H9 (cell line): ENCODE data around the gene ZFR2. TPM values are rescaled to one million over a fixed set of nuclear protein-coding genes. Genes with fewer than 3 reads are reported as not detected.

Experiments used
- DNase-seq: peaks from one replicate; pipeline ENCODE4 v3.0.0-alpha.2; 2017
- H2AFZ ChIP-seq: one replicate; pipeline ENCODE4 v1.6.1; 2013; ENCODE audit warnings: mild to moderate bottlenecking, low read length, control low read depth, moderate library complexity
- H2AK5ac ChIP-seq: 2 replicates; pipeline ENCODE4 v1.6.1; 2013; ENCODE audit warnings: low read length, control low read depth, mixed read lengths; ENCODE audit not compliant: insufficient read length
- H2BK120ac ChIP-seq: one replicate; pipeline ENCODE4 v1.6.1; 2013; ENCODE audit warnings: low read depth, mild to moderate bottlenecking, low read length, control low read depth, inconsistent platforms; ENCODE audit not compliant: poor library complexity, severe bottlenecking
- H2BK12ac ChIP-seq: 2 replicates; pipeline ENCODE4 v1.6.1; 2013; ENCODE audit warnings: low read length, control low read depth, mixed read lengths, low read depth; ENCODE audit not compliant: insufficient read length
- H2BK15ac ChIP-seq: 2 replicates; pipeline ENCODE4 v1.6.1; 2013; ENCODE audit warnings: low read depth, low read length, control low read depth
- H2BK20ac ChIP-seq: one replicate; pipeline ENCODE4 v1.6.1; 2013; ENCODE audit warnings: low read depth, mild to moderate bottlenecking, low read length, control low read depth, inconsistent platforms; ENCODE audit not compliant: poor library complexity, severe bottlenecking
- H2BK5ac ChIP-seq: 2 replicates; pipeline ENCODE4 v1.6.1; 2013; ENCODE audit warnings: low read length, control low read depth, mixed read lengths; ENCODE audit not compliant: insufficient read length
- H3K14ac ChIP-seq: 2 replicates; pipeline ENCODE4 v1.6.1; 2013; ENCODE audit warnings: low read length, control low read depth; ENCODE audit not compliant: insufficient read depth
- H3K18ac ChIP-seq: 2 replicates; pipeline ENCODE4 v1.6.1; 2013; ENCODE audit warnings: low read depth, mild to moderate bottlenecking, mixed read lengths, low read length, control low read depth; ENCODE audit not compliant: insufficient read length
- H3K23ac ChIP-seq: 2 replicates; pipeline ENCODE4 v1.6.1; 2013; ENCODE audit warnings: low read length, control low read depth, mixed read lengths, low read depth; ENCODE audit not compliant: insufficient read length
- H3K23me2 ChIP-seq: 2 replicates; pipeline ENCODE4 v1.6.1; 2013; ENCODE audit warnings: low read depth, mild to moderate bottlenecking, mixed read lengths, low read length, control low read depth; ENCODE audit not compliant: insufficient read length, poor library complexity, severe bottlenecking
- H3K27ac ChIP-seq: 2 replicates; pipeline ENCODE4 v1.5.1; 2013; ENCODE audit warnings: low read length, control low read depth, mixed read lengths, low read depth; ENCODE audit not compliant: insufficient read length
- H3K27me3 ChIP-seq: 2 replicates; pipeline ENCODE4 v1.6.1; 2013; ENCODE audit warnings: low read length, control low read depth, inconsistent platforms; ENCODE audit not compliant: insufficient read depth
- H3K4ac ChIP-seq: 2 replicates; pipeline ENCODE4 v1.6.1; 2013; ENCODE audit warnings: low read depth, mild to moderate bottlenecking, control low read depth, inconsistent platforms, low read length, moderate library complexity
- H3K4me1 ChIP-seq: 2 replicates; pipeline ENCODE4 v1.6.1; 2013; ENCODE audit warnings: low read length, control low read depth, inconsistent platforms; ENCODE audit not compliant: insufficient read depth
- H3K4me2 ChIP-seq: 2 replicates; pipeline ENCODE4 v1.6.1; 2013; ENCODE audit warnings: low read length, control low read depth, mixed read lengths; ENCODE audit not compliant: insufficient read length, insufficient read depth
- H3K56ac ChIP-seq: 2 replicates; pipeline ENCODE4 v1.6.1; 2013; ENCODE audit warnings: low read depth, mild to moderate bottlenecking, mixed read lengths, low read length, control low read depth; ENCODE audit not compliant: insufficient read length
- H3K79me1 ChIP-seq: 2 replicates; pipeline ENCODE4 v1.6.1; 2013; ENCODE audit warnings: low read depth, mild to moderate bottlenecking, moderate library complexity, low read length, control low read depth, inconsistent platforms; ENCODE audit not compliant: insufficient read depth, poor library complexity, severe bottlenecking
- H3K79me2 ChIP-seq: 2 replicates; pipeline ENCODE4 v1.6.1; 2013; ENCODE audit warnings: low read length, control low read depth, inconsistent platforms; ENCODE audit not compliant: insufficient read depth
- H3K9ac ChIP-seq: 2 replicates; pipeline ENCODE4 v1.6.1; 2013; ENCODE audit warnings: low read length, control low read depth, mixed read lengths; ENCODE audit not compliant: insufficient read length; ENCODE audit errors: extremely low read depth
- H3K9me3 ChIP-seq: one replicate; pipeline ENCODE4 v1.6.1; 2013; ENCODE audit warnings: low read depth, low read length, inconsistent platforms; ENCODE audit not compliant: control insufficient read depth
- H3T11ph ChIP-seq: one replicate; pipeline ENCODE4 v1.6.1; 2013; ENCODE audit warnings: mild to moderate bottlenecking, low read length, control low read depth, inconsistent platforms
- H4K20me1 ChIP-seq: one replicate; pipeline ENCODE4 v1.6.1; 2013; ENCODE audit not compliant: control insufficient read depth, insufficient read length, insufficient read depth
- H4K5ac ChIP-seq: 2 replicates; pipeline ENCODE4 v1.6.1; 2013; ENCODE audit warnings: low read depth, mild to moderate bottlenecking, mixed read lengths, low read length, control low read depth; ENCODE audit not compliant: insufficient read length
- H4K8ac ChIP-seq: replicated peaks from 2 replicates; pipeline ENCODE4 v1.6.1; 2013; ENCODE audit warnings: low read length, control low read depth, mixed read lengths, low read depth; ENCODE audit not compliant: insufficient read length
- H4K91ac ChIP-seq: 2 replicates; pipeline ENCODE4 v1.6.1; 2013; ENCODE audit warnings: low read depth, mild to moderate bottlenecking, moderate library complexity, mixed read lengths, low read length, control low read depth; ENCODE audit not compliant: insufficient read length
- H3K27ac Mint-ChIP-seq, 3 experiments: 2 replicates in 2 of 3; 3 replicates in 1 of 3; pipeline ENCODE4 v1.8.0; 2020 to 2021; ENCODE audit warnings: mixed read lengths in 3 of 3, mild to moderate bottlenecking in 1 of 3, moderate library complexity in 1 of 3
- H3K27me3 Mint-ChIP-seq: 2 replicates; pipeline ENCODE4 v1.8.0; 2021; ENCODE audit warnings: low read depth, mild to moderate bottlenecking, moderate library complexity, mixed read lengths
- H3K36me3 Mint-ChIP-seq, 3 experiments: 2 replicates in 2 of 3; 3 replicates in 1 of 3; pipeline ENCODE4 v1.8.0; 2020 to 2021; ENCODE audit warnings: low read depth in 3 of 3, mixed read lengths in 3 of 3; ENCODE audit not compliant: insufficient read depth in 1 of 3
- H3K4me1 Mint-ChIP-seq, 2 experiments: 2 replicates each; pipeline ENCODE4 v1.8.0; 2020; ENCODE audit warnings: mixed read lengths in 2 of 2
- H3K4me3 Mint-ChIP-seq, 2 experiments: 2 replicates in 1 of 2; 3 replicates in 1 of 2; pipeline ENCODE4 v1.8.0; 2020 to 2021; ENCODE audit warnings: mild to moderate bottlenecking in 2 of 2, mixed read lengths in 2 of 2, moderate library complexity in 1 of 2
- H3K9me3 Mint-ChIP-seq, 2 experiments: 2 replicates in 1 of 2; 3 replicates in 1 of 2; pipeline ENCODE4 v1.8.0; 2020; ENCODE audit warnings: mild to moderate bottlenecking in 2 of 2, mixed read lengths in 2 of 2, moderate library complexity in 1 of 2
- WGBS: extraction: QIAGEN DNeasy Blood & Tissue Kit; methylation state at CpG from one replicate; pipeline ENCODE4 v1.1.7; 2013; ENCODE audit warnings: missing lambda C conversion rate, low lambda C conversion rate, mixed read lengths; ENCODE audit not compliant: insufficient read length; ENCODE audit errors: extremely low coverage; 5-methylcytosine and 5-hydroxymethylcytosine counted together
- total RNA-seq: library from RNA; stranded (reverse); gene quantifications from 2 replicates; pipeline ENCODE4 v1.2.1, GENCODE V29; 2021
- TF ChIP-seq, protein P1 (sequence below): fragments of 200-600 bp; sonication (generic); conservative IDR thresholded peaks from 3 replicates; pipeline ENCODE4 v1.8.0; 2021; ENCODE audit warnings: antibody characterized with exemption, mild to moderate bottlenecking

ZFR2 gene
- total RNA-seq, 1 experiment from 2014 or later = 18.3 TPM

DNA sequence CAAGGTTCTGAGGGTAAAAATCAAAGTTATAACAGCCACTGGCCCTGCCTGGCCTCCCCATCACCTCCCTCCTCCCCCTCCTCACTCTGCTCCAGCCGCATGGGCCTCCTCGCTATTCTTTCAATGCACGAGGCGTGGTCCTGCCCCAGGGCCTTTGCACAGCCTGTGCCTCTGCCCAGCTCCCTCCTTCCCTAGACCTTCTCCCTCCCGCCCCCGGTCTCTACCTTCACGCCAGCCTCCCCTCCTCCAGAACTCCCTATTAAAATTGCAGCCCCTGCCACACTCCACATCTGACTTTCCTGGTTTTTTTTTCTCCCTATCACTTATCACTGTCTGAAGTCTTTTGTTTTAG is 100.1 kb downstream of the ZFR2 start:
- H3K23ac ChIP-seq = no peak overlapping the region
- H2AK5ac ChIP-seq = no peak overlapping the region
- H2BK12ac ChIP-seq = no peak overlapping the region
- no peak overlapping the region for H2BK120ac ChIP-seq
- H4K91ac ChIP-seq = no peak overlapping the region
- H3K9ac ChIP-seq = no peak overlapping the region
- no peaks in the 10 kb centered on the region for H3K4me1 ChIP-seq
- no peaks in the 10 kb centered on the region for H3K27me3 ChIP-seq
- H3T11ph ChIP-seq = no peak overlapping the region
- H4K8ac ChIP-seq = no peak overlapping the region
- no peak overlapping the region for H2BK15ac ChIP-seq
- no peak overlapping the region for H2BK20ac ChIP-seq
- H3K23me2 ChIP-seq = no peaks in the 10 kb centered on the region
- peaks cover 6 to 15% (median 12%) of the 10 kb centered on the region in 3 experiments; a peak in 6 of 7 replicates for H3K36me3 Mint-ChIP-seq
- no peak overlapping the region for H2AFZ ChIP-seq
- DNase-seq = no peak
- no peak overlapping the region for H2BK5ac ChIP-seq
- H3K4ac ChIP-seq = no peak overlapping the region
- H3K4me2 ChIP-seq = no peak overlapping the region
- peaks cover 7 to 13% of the 10 kb centered on the region in 2 experiments for H3K4me1 Mint-ChIP-seq
- no peaks in the 10 kb centered on the region for H3K79me1 ChIP-seq
- H4K5ac ChIP-seq = no peak overlapping the region
- H3K18ac ChIP-seq = no peak overlapping the region
- H4K20me1 ChIP-seq = no peaks in the 10 kb centered on the region
- H3K27ac ChIP-seq = no peak overlapping the region
- H3K27ac Mint-ChIP-seq = no peak overlapping the region
- no peaks in the 10 kb centered on the region for H3K9me3 ChIP-seq
- no peaks in the 10 kb centered on the region for H3K9me3 Mint-ChIP-seq
- no CpG with 5 or more reads among the region's 7 CpGs for WGBS
- no peaks in the 10 kb centered on the region for H3K79me2 ChIP-seq
- no peak overlapping the region for H3K56ac ChIP-seq
- H3K4me3 Mint-ChIP-seq = no peak overlapping the region
- TF ChIP-seq, protein P1, sequence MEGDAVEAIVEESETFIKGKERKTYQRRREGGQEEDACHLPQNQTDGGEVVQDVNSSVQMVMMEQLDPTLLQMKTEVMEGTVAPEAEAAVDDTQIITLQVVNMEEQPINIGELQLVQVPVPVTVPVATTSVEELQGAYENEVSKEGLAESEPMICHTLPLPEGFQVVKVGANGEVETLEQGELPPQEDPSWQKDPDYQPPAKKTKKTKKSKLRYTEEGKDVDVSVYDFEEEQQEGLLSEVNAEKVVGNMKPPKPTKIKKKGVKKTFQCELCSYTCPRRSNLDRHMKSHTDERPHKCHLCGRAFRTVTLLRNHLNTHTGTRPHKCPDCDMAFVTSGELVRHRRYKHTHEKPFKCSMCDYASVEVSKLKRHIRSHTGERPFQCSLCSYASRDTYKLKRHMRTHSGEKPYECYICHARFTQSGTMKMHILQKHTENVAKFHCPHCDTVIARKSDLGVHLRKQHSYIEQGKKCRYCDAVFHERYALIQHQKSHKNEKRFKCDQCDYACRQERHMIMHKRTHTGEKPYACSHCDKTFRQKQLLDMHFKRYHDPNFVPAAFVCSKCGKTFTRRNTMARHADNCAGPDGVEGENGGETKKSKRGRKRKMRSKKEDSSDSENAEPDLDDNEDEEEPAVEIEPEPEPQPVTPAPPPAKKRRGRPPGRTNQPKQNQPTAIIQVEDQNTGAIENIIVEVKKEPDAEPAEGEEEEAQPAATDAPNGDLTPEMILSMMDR = no peak
- no peak overlapping the region for H3K14ac ChIP-seq
- H3K27me3 Mint-ChIP-seq = no peaks in the 10 kb centered on the region
